GM18858 (cell line): ENCODE measurements around the gene CIB4.

Experiments used
- ATAC-seq: cut with Tn5 transposase; IDR thresholded peaks from one replicate; pipeline ENCODE4 v1.9.1; 2021; ENCODE audit not compliant: unreplicated experiment

The CIB4 gene

DNA sequence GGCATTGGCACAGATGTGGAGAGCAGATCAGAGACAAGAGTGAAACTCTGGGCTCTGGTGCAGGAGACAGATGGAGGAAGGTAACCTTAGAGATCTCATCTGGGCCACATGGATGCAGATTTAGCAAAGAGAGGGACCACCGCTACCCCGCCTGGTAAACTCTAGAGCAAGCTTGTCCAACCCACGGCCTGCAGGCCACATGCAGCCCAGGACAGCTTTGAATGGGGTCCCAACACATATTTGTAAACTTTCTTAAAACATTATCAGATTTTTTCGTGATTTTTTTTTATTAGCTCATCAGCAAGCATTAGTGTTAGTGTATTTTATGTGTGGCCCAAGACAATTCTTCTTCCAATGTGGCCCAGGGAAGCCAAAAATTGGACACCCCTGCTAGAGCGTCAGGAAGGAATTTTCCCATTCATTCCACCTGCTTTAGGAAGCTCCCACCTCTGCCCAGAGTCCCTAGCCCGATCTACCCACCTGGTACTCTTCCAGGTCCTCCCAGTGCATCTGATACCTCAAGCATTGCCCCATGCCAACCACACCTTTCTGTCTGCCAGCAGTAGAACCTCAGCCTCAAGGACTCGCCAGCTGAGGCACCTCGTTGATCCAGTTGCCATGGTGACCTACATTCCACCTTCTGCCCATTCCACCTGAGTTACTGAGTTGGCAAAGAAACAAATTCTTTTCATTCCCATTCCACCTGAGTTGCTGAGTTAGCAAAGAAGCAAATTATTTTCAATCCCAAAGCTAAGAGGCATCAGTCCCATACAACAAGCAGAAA, at the start of gene CIB4:
CIB4 (minus strand) TSS at position 586 of the 784 bp plus-strand sequence; CDS start at position 534, 52 bp downstream.
- no peak for ATAC-seq

GRCh38 chr2:26687801-26688200, 46.6 kb upstream of the CIB4 start:
- ATAC-seq: no peak

- ATAC-seq: no peak
Measured at GRCh38 chr2:26687328-26687727, 46.2 kb upstream of the CIB4 start.

DNA sequence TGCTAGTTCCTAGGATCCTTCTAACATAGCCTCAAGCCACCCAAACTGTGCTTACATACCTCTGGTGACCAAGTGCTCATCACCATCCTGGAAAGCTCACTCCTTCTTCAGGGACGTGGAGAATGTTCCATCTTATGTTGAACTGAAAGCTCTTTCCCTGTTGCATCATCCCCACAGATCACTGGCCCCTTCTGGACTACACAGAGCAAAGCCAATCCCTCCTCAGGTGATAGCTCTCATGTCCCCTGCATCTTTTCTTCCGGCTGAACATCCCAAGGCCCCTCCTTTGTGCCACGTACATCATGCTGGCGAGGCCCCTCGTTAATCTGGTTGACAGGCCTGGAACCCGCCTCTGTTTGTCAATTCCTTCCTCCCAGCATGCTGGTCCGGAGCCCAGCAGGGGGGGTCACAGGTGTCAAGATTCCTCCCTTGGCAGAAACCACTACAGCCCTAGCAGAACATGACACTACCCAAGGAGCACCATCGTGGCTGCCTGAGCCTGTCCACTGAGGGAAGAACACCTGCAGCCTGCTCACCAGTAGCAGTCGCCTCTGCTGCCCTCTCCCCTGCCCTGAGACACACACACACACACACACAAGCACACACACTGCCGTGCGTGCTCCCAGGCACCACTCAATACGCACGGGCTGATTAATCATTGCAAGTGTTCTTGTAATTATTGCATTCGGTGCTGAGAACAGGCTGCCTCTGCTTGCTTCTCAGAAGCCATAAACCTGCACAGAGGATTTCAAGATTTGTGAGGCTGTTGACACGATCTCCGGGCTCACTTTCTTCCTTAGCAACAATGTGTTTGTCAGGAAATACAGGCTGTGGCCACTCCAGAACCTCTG, 45.0 kb upstream of the CIB4 start:
- no peak for ATAC-seq

DNA sequence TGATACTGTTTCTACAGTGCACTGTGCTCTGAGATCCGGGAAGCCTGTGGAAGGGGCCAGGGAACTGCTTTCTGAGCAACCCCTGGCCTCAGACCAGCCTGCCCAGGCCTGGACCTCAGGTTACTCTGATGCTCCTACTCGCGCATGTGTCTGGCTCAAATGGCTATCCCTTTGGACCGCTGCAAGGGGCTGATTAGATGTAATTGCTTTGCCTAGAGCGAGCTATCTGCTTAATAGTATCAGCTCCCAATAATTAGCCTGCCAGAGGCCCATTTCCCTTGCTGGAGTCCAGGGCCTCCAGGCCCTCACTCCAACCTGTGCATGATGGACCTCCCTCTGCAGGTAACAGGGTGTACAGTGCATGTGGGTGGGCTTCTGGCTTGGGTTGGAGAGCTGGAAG, 44.2 kb upstream of the CIB4 start:
- ATAC-seq: no peak

DNA sequence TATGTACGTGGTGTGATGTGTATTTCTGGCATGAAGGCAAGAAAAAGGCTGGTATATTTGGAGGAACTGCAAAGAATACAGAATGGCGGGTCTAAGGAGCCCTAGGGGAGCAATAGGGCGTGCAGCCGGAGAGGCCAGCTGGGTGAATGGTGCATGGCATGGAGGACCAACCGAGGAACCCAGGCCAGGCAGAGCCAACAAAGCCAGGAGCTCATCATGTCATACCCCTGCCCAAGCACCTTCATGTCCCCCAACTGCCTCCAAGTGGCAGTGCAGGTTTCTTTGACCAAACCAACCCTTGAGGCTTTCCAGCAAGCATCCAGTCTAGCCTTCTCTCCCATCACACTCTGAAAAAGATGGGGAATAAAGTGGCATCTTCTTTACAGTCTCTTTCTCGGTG, 42.4 kb upstream of the CIB4 start:
- no peak for ATAC-seq

GRCh38 chr2:26682155-26682554, 41.0 kb upstream of the CIB4 start:
- no peak for ATAC-seq

DNA sequence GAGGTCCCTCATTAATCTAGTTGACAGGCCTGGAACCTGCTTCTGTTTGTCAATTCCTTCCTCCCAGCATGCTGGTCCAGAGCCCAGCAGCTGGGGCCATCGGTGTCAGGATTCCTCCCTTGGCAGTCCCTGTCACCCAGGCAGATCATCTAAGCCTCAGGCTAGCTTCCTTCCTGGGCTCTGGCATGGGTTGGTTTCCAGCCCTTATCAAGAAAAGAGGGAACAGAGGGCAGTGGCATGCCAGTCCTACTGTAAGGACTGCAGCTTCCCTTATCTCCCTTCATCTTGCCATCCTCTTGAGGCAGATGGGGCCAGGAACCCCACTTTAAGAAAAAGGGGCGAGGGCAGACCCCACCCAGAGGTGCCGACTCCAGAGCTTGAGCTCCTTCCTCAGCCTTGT, 40.5 kb upstream of the CIB4 start:
- no peak for ATAC-seq

DNA sequence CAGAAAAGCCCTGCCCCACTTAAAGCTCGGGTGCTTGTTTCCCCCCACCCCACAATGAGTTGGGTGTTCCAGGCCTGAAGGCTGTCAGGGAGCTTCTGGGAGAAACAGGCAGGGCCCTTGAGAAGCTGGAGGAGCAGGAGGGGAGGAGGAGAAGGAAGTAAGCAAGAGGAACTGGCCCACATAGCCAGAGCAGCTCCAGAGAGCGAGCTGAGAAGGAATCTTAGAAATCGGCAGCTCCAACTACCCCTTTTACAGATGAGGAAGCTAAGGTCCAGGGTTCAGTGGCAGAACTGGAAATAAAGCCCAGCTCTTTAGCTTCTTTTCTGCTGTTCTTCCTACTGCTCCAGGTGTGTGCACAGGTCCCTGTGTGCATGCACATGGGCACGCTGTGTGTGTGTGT, 38.7 kb upstream of the CIB4 start:
- ATAC-seq: no peak

DNA sequence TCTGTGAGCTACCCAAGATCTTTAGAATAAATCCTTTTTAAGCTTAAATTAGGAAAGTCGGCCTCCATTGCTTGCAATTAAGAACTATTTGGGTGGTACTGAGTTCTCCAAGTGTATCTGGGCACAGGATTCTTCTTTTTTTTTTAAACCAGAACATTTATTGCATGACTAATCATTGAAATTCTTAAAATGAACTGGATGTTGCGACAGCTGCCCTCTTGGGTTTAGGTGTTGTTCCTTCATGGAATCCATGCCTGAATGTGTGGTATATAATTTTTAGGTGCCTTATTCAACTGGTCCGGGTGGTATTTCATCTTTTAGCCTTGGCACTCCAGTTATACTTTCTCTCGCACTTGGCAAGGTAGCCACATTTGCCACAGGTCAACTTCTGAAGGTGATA, 36.9 kb upstream of the CIB4 start:
- ATAC-seq: no peak

DNA sequence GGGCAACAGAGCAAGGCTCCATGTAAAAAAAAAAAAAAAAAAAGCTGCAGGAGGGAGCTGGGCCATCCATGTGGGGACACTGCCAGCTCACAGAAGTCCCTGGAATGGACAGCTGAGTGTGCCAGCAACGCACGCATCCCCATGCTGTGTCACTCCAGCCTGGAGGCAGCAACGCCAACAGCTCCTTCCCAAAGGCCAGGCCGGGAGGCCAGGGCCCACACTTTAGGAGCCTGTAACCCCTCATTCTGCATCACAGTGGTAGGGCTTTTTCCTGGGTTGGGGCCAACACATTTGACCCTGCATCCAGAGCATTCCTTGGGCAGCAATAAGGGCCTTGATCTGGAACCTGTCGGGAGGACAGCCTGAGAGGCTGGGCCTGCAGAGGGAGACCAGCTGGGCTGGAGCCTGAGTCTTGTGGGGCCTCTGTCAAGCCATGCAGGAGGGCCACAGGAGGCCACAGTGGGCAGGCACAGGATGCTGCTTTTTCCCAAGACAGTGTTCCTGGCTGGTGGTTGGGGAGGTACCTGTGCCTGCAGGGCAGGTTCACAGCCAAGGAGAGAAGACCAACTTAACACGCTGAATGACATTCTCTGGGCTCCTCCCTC, 34.6 kb upstream of the CIB4 start:
- ATAC-seq: no peak

DNA sequence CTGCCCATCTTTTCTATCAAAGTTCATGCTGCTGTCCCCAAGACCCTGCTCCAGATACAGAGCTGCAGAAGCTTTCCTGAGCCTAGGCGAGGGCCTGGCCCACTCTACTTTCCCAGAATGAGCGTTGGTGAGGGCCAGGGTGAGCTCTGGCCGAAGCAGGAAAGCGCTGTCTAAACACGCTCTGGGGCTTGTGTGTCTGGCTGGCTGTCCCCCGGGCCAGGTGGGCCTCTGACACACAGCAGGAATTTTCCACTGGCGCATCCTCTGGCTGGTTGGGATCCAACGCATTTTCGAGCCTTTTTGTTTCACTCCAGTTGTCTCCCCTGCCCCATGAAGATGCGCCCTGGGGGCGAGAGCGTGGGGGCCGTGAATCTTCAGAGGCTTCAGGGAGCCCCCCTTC, 33.6 kb upstream of the CIB4 start:
- no peak for ATAC-seq

- ATAC-seq: no peak
Measured at GRCh38 chr2:26674002-26674751, 33.0 kb upstream of the CIB4 start.

GRCh38 chr2:26672818-26673393, 31.7 kb upstream of the CIB4 start:
- ATAC-seq: no peak

DNA sequence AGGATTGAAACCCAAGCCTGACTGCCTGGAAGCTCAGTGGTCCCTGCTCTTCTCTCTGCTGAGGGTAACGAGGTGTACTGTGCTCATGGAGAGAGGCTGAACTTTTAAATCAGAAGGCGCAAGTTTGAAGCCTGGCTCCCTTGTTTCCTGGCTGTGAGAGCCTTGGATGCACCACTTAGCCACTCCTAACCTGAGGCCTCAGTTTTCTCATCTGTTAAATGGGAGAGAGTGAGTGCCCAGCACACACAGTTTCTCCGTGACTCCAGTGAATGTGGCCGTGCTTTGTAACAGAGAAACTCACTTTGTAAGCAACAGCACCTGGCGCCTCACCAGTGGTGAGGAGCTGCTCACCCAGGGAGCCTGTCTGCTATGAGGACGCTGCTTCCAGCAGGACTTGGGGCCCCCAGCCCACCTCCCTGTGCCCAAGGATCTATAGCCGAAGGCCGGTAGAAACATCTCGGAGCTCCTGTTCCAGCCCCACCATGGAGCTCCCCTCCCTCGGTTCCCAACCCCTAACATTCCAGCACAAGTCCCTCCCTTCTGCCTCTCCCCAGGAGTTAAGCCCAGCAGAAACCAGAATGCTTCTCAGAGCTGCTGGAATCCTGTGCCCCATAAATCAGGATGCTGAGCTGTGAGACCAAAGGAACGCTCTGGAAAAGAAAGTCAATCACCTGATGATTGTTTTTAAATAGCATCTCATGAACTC, 31.1 kb upstream of the CIB4 start:
- no peak for ATAC-seq

DNA sequence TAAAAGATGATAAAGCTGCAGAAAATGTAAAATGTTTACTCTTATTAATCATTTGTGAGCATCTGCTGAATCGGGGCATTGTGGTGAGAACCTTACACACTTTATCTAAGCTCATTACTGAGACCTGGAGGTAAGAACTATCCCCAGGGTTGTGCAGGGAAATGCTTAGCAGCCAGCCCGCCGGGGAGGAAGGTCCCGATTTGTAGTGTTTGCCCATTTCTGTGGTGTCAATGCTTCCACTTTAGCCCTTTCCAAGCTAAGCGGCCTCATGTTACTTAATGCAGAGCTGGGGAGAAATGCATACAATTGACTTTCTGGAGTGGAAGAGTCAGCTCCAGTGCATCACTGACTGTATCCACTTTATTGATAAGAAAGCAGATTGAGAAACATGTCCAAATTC, 30.5 kb upstream of the CIB4 start:
- no peak for ATAC-seq

DNA sequence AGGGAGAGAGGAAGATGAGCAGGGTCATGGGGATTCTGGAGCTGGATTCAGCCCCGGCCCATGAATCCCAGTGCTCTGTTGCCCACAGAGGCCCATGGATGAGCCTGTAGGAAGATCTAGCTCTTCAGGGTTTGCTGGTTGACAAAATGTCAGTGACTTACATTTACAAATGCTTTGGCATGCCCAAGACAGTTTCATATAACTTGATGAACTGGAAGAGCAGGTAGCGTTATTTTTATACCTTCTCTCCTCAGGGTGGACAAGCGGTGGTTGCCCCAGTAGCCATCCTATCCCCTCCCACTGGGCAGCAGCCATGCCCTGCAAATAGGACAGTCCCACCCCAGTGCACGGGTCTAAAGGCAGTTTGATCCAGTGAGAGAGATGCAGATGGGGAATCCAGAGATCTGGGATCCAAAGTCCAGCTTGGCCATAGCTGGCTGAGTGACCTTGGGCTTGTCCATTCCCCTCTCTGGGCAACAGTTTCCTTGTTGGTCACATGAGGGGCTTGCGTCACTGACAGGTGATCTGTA, 29.8 kb upstream of the CIB4 start:
- ATAC-seq: no peak

DNA sequence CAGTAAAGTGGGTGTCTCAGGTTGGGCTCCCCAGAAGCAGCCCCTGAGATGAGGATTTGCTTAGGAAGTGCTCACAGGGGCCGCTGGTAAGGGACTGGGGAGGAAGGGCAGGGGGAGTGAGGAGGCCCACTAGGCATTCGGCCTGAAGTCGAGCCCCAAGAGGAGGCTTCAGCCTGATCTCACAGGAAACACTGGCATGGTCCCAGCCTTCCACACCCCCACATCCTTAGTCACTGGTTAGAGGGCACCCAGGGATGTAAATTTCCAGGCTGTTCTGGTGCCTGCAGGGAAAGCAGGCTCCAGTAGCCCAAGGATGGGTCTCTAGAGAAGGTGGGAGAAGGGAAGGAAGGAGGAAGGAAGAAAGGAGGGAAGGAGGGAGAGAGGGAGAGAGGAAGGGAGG, 29.0 kb upstream of the CIB4 start:
- ATAC-seq: no peak

DNA sequence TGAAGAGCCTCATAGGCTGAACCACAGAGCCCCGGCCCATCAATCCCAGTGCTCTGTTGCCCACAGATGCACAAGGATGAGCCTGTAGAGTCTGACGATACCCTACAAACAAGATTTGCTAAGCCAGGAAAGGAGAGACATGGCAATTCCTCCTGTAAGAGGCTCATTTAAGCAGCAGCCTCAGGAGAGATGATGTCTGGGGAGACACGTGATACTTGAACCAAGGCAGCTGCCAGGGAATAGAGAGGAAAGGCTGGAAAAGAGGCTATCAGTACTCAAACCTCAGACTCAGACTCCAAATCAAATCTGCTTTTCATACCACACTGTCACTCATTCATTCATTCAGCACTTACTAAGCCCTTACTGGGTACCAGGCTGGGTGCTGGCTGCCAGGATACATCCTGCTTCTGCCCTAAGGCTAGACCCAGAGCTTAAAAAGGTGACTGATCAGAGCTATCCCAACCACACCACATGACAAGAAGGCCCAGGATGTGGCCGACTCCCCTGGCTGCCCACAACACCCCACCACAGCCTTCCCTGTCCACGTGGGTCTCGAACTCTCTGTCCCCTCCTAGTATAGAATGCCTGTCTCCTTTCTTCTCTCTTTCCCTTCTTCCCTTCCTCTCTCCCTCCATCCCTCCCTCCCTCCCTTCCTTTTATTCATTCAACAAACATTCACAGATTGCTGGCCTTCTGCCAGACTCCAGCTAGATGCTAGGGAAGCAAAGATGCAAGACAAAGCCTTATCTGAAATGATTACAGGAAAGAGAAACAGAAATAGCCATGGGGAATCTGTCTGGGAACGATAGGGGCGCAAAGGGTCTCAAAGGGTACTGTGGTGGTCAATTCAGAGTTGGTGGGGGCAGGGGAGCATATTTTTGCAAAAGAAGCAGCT, 27.9 kb upstream of the CIB4 start:
- ATAC-seq: no peak
